ENCODE data around the gene MRM1. TPM values are rescaled to one million over a fixed set of nuclear protein-coding genes. Genes with fewer than 3 reads are reported as not detected.

MRM1 gene
- total RNA-seq (8.9 and 9.5 TPM in 2 replicates), polyA plus RNA-seq (8.9 and 10.0 TPM in 2 replicates)

- DNase-seq (ENCODE audit: low read depth in 1 of 2, low spot score in 1 of 2), result peak; percentile 92 to 94
- Histone ChIP-seq H3K9me3 (ENCODE audit: low read depth) (no peaks in the 10 kb centered on the region), H3K4me1 (ENCODE audit: low read depth) (peaks cover 26% of the 10 kb centered on the region), H3K36me3 (no peaks in the 10 kb centered on the region), H3K27me3 (no peaks in the 10 kb centered on the region), H3K4me3 (peak within 1 kb of the TSS; percentile 61), H3K27ac (peak within 1 kb of the TSS; percentile 17)
- TF ChIP-seq, protein P1, sequence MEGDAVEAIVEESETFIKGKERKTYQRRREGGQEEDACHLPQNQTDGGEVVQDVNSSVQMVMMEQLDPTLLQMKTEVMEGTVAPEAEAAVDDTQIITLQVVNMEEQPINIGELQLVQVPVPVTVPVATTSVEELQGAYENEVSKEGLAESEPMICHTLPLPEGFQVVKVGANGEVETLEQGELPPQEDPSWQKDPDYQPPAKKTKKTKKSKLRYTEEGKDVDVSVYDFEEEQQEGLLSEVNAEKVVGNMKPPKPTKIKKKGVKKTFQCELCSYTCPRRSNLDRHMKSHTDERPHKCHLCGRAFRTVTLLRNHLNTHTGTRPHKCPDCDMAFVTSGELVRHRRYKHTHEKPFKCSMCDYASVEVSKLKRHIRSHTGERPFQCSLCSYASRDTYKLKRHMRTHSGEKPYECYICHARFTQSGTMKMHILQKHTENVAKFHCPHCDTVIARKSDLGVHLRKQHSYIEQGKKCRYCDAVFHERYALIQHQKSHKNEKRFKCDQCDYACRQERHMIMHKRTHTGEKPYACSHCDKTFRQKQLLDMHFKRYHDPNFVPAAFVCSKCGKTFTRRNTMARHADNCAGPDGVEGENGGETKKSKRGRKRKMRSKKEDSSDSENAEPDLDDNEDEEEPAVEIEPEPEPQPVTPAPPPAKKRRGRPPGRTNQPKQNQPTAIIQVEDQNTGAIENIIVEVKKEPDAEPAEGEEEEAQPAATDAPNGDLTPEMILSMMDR (IDR thresholded peaks at IDR 0.05; ENCODE audit: low read depth, low read length), result peak; percentile 24
Measured at GRCh38 chr17:36601303-36602029, at the start of gene MRM1. TSS of gene MRM1 (plus strand) at chr17:36601583. CDS start at chr17:36601811, 228 bp downstream.

DNA sequence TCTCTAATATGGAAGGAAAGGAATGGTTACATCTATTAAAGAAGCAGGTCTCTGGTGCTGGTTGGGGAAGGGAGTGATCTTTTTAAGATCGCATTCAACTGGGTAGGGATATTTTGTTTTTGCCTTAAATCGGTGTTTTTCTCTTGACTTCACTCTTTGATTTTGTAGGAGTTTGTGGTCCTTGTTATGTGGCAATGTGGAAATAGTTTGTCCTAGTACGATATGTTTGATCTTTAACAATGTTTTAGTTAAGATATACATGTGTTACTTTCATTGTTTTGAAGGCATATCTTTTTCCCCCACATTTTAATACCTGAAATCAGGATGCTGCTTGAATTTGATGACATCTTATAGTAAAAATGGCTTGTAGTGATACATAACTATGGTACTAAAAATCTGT, 47.9 kb upstream of the MRM1 start:
- Histone ChIP-seq H3K27me3 (no peaks in the 10 kb centered on the region), H3K9me3 (ENCODE audit: low read depth) (no peaks in the 10 kb centered on the region), H3K4me1 (ENCODE audit: low read depth) (no peaks in the 10 kb centered on the region), H3K27ac (no peak overlapping the region), H3K4me3 (no peak overlapping the region), H3K36me3 (peaks cover 24% of the 10 kb centered on the region)
- DNase-seq (ENCODE audit: low read depth in 1 of 2, low spot score in 1 of 2), result no peak
- TF ChIP-seq, protein P1 (IDR thresholded peaks at IDR 0.05; ENCODE audit: low read depth, low read length), result no peak

GRCh38 chr17:36566081-36566480, 35.3 kb upstream of the MRM1 start:
- Histone ChIP-seq H3K27ac (no peak overlapping the region), H3K4me1 (ENCODE audit: low read depth) (no peaks in the 10 kb centered on the region), H3K36me3 (peaks cover 60% of the 10 kb centered on the region), H3K27me3 (no peaks in the 10 kb centered on the region), H3K9me3 (ENCODE audit: low read depth) (no peaks in the 10 kb centered on the region), H3K4me3 (no peak overlapping the region)
- TF ChIP-seq, protein P1 (IDR thresholded peaks at IDR 0.05; ENCODE audit: low read depth, low read length), result no peak
- peak in 1 of 2 donors; percentile 70 for DNase-seq (ENCODE audit: low read depth in 1 of 2, low spot score in 1 of 2)

GRCh38 chr17:36575028-36575427, 26.4 kb upstream of the MRM1 start:
- no peaks in the 10 kb centered on the region for H3K9me3 ChIP-seq (ENCODE audit: low read depth)
- no peak overlapping the region for H3K4me3 ChIP-seq
- H3K36me3 ChIP-seq, result peaks cover 35% of the 10 kb centered on the region
- no peak for DNase-seq (ENCODE audit: low read depth in 1 of 2, low spot score in 1 of 2)
- TF ChIP-seq, protein P1 (IDR thresholded peaks at IDR 0.05; ENCODE audit: low read depth, low read length), result no peak
- no peaks in the 10 kb centered on the region for H3K4me1 ChIP-seq (ENCODE audit: low read depth)
- H3K27ac ChIP-seq, result no peak overlapping the region
- H3K27me3 ChIP-seq, result no peaks in the 10 kb centered on the region

DNA sequence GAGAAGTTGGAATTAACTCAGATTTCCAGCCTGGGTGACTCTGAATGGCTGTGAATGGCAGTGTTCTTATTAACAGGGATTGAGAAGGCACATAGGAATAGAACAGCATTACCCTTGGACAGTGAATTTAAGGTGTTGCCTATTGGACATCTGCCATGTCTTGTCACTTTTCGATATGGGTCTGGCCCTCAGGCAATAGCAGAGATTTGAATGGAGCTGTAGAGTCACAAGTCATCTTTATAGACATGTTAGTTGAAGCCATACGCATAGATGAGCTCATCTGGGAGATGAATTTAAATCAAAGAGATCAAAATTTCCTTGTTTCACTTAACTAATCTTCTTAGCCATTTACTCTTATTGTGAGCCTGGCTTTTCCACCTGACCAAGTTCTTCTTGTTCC, 24.6 kb upstream of the MRM1 start:
- H3K36me3 ChIP-seq, result peaks cover 39% of the 10 kb centered on the region
- no peak overlapping the region for H3K27ac ChIP-seq
- H3K9me3 ChIP-seq (ENCODE audit: low read depth), result no peaks in the 10 kb centered on the region

More for the DNA sequence above, 24.6 kb upstream of the MRM1 start:
- Histone ChIP-seq H3K4me1 (ENCODE audit: low read depth) (no peaks in the 10 kb centered on the region), H3K27me3 (no peaks in the 10 kb centered on the region), H3K4me3 (no peak overlapping the region)
- TF ChIP-seq, protein P1 (IDR thresholded peaks at IDR 0.05; ENCODE audit: low read depth, low read length), result no peak
- DNase-seq (ENCODE audit: low read depth in 1 of 2, low spot score in 1 of 2), result no peak
